Tibial nerve (tissue), 4 donors: ENCODE measurements around the gene DOK6. TPM values are rescaled to one million over a fixed set of nuclear protein-coding genes. Genes with fewer than 3 reads are reported as not detected.

ENCODE experiments used
- DNase-seq, 2 donors: peaks; one replicate each; pipeline ENCODE4 v3.0.0-alpha.2; 2019; ENCODE audit warnings: low spot score in 2 of 2
- H3K27ac ChIP-seq, 4 donors: fragments of 200-600 bp; sonication (generic) in 3 of 4; one replicate each; pipeline ENCODE4 v1.5.1; 2017 to 2019; ENCODE audit warnings: mild to moderate bottlenecking in 1 of 4
- H3K27me3 ChIP-seq, 2 donors: fragments of 200-600 bp; sonication (generic) in 1 of 2; one replicate each; pipeline versions ENCODE4 v1.5.1 to v1.6.0; 2017 to 2019
- H3K36me3 ChIP-seq, 3 donors: fragments of 200-600 bp; sonication (generic); one replicate each; pipeline ENCODE4 v1.5.1; 2018 to 2019
- H3K4me1 ChIP-seq, 4 donors: fragments of 200-600 bp; sonication (generic) in 3 of 4; one replicate each; pipeline ENCODE4 v1.5.1; 2017 to 2019
- H3K4me3 ChIP-seq, 4 donors: fragments of 200-600 bp; sonication (generic) in 3 of 4; one replicate each; pipeline ENCODE4 v1.5.1; 2017 to 2019; ENCODE audit warnings: mild to moderate bottlenecking in 1 of 4, moderate library complexity in 1 of 4
- H3K9me3 ChIP-seq, 4 donors: fragments of 200-600 bp; sonication (generic) in 3 of 4; one replicate each; pipeline ENCODE4 v1.5.1; 2017 to 2019
- CTCF ChIP-seq, 5 experiments: fragments of 200-600 bp in 3 of 5; fragments of 450-650 bp in 2 of 5; sonication (generic) in 3 of 5; IDR thresholded peaks; one replicate each; pipeline ENCODE4 v1.5.1; 2016 to 2019; ENCODE audit warnings: antibody characterized with exemption in 5 of 5, mild to moderate bottlenecking in 3 of 5, moderate library complexity in 2 of 5
- EP300 ChIP-seq, 2 donors: sonication (generic); formaldehyde crosslinking; IDR thresholded peaks; one replicate each; pipeline ENCODE4 v1.6.1; 2017; ENCODE audit warnings: antibody characterized with exemption in 2 of 2, mild to moderate bottlenecking in 1 of 2
- POLR2A ChIP-seq, 2 donors: fragments of 450-650 bp; IDR thresholded peaks; one replicate each; pipeline ENCODE4 v1.6.1; 2017; ENCODE audit warnings: antibody characterized with exemption in 2 of 2, mild to moderate bottlenecking in 2 of 2, moderate library complexity in 2 of 2
- WGBS, 2 donors: methylation state at CpG; one replicate each; pipeline ENCODE4 v1.1.5; 2018; 5-methylcytosine and 5-hydroxymethylcytosine counted together
- total RNA-seq, 4 donors: library from RNA; depleted of rRNA; stranded (reverse); fragments of >200 nt; gene quantifications; one replicate each; pipeline ENCODE4 v1.1.0, GENCODE V29; 2016

DOK6 gene
- total RNA-seq, 4 donors from 2014 or later = 4.0 to 28.6 (median 6.1) TPM

- H3K9me3 ChIP-seq = no peaks in the 10 kb centered on the region
- H3K27ac ChIP-seq = no peak overlapping the region
- H3K4me3 ChIP-seq = no peak overlapping the region
- DNase-seq = no peak
- TF ChIP-seq CTCF (IDR thresholded peaks at IDR 0.05) = no peak
- TF ChIP-seq POLR2A (IDR thresholded peaks at IDR 0.05) = no peak
- TF ChIP-seq EP300 (IDR thresholded peaks at IDR 0.05) = no peak
- no peaks in the 10 kb centered on the region for H3K4me1 ChIP-seq
- WGBS, 2 donors = 81 to 87% methylated on average over 3 of the region's 3 CpGs
- no peaks in the 10 kb centered on the region for H3K27me3 ChIP-seq
- no peaks in the 10 kb centered on the region for H3K36me3 ChIP-seq
Observed at GRCh38 chr18:69528435-69528834, 127.7 kb downstream of the DOK6 start.

GRCh38 chr18:69529151-69529550 is 128.5 kb downstream of the DOK6 start:
- DNase-seq = no peak
- TF ChIP-seq CTCF (IDR thresholded peaks at IDR 0.05) (no peak), POLR2A (IDR thresholded peaks at IDR 0.05) (no peak), EP300 (IDR thresholded peaks at IDR 0.05) (no peak)
- 83 to 91% methylated on average over 2 of the region's 2 CpGs for WGBS, 2 donors

GRCh38 chr18:69531973-69532372 is 131.3 kb downstream of the DOK6 start:
- 55 to 59% methylated on average over 5 of the region's 5 CpGs for whole genome bisulfite sequencing, 2 donors
- TF ChIP-seq CTCF (IDR thresholded peaks at IDR 0.05) (no peak), EP300 (IDR thresholded peaks at IDR 0.05) (no peak), POLR2A (IDR thresholded peaks at IDR 0.05) (no peak)
- no peak for DNase-seq
- Histone ChIP-seq H3K27ac (no peak overlapping the region), H3K27me3 (no peaks in the 10 kb centered on the region), H3K9me3 (no peaks in the 10 kb centered on the region), H3K4me1 (peaks cover 0 to 3% (median 0%) of the 10 kb centered on the region in 4 donors), H3K36me3 (no peaks in the 10 kb centered on the region), H3K4me3 (no peak overlapping the region)

More at GRCh38 chr18:69529151-69529550, 128.5 kb downstream of the DOK6 start:
- Histone ChIP-seq H3K27ac (no peak overlapping the region), H3K4me1 (no peaks in the 10 kb centered on the region), H3K36me3 (no peaks in the 10 kb centered on the region), H3K9me3 (no peaks in the 10 kb centered on the region), H3K27me3 (no peaks in the 10 kb centered on the region), H3K4me3 (no peak overlapping the region)

- no peak for DNase-seq
- TF ChIP-seq CTCF (IDR thresholded peaks at IDR 0.05) = no peak
- no peak for TF ChIP-seq EP300 (IDR thresholded peaks at IDR 0.05)
- no peak for TF ChIP-seq POLR2A (IDR thresholded peaks at IDR 0.05)
- Histone ChIP-seq H3K9me3 (no peaks in the 10 kb centered on the region), H3K27me3 (no peaks in the 10 kb centered on the region), H3K4me1 (peaks cover 0 to 3% (median 0%) of the 10 kb centered on the region in 4 donors), H3K27ac (no peak overlapping the region), H3K36me3 (no peaks in the 10 kb centered on the region), H3K4me3 (no peak overlapping the region)
- WGBS, 2 donors = 54 to 87% methylated on average over 3 of the region's 3 CpGs
Observed at GRCh38 chr18:69537183-69537582, 136.5 kb downstream of the DOK6 start.

- Histone ChIP-seq H3K4me3 (no peak overlapping the region), H3K27ac (no peak overlapping the region), H3K27me3 (no peaks in the 10 kb centered on the region), H3K9me3 (no peaks in the 10 kb centered on the region), H3K4me1 (peaks cover 0 to 3% (median 0%) of the 10 kb centered on the region in 4 donors), H3K36me3 (no peaks in the 10 kb centered on the region)
- no peak for TF ChIP-seq POLR2A (IDR thresholded peaks at IDR 0.05)
- no peak for TF ChIP-seq CTCF (IDR thresholded peaks at IDR 0.05)
- TF ChIP-seq EP300 (IDR thresholded peaks at IDR 0.05) = no peak
- 51 to 53% methylated on average over 3 of the region's 3 CpGs for WGBS, 2 donors
- DNase-seq = no peak
Observed at GRCh38 chr18:69538849-69539248, 138.2 kb downstream of the DOK6 start.
